HG02852 (cell line): Measurements from ENCODE around the gene YWHAB.
"Not testable (repeated sequence)": the region's sequence is repeated elsewhere in the genome, so short reads cannot be mapped to it uniquely, and the experiment has no call there.

Source experiments
- ATAC-seq: cut with Tn5 transposase; IDR thresholded peaks from one replicate; pipeline ENCODE4 v1.9.1; 2021; ENCODE audit warnings: mild to moderate bottlenecking, moderate library complexity; ENCODE audit not compliant: unreplicated experiment

The YWHAB gene

DNA sequence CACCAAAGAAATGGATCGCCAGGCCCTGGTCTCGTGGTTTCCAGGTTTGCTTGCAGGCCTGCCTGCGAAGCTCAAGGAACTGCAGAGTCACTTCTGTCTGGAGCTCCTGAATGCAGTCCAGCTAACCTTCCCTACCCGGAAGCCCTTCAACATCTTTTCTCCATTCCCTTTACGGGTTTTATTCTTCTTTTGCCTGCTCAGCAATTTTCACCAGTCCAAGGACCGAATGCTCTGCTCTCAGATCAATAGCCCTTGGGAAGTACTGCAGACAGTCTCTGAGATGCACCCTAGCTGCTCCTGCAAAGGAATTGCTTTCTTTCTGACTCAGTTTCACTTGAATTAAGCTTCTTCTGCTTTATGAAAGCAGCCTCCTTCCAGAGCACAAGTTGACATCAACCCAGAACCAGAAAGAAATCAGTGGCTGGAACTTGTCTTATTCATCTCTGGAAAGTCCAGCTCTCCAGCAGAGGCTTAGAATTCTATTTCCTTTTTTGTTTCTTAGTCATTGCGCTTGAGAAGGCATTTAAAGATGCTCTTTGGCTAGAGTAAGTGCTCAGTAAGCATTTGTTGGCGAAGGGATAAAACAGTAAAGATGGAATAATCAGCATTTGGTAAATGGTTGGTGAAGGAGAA, 18.7 kb upstream of the YWHAB start:
- ATAC-seq, result no peak

DNA sequence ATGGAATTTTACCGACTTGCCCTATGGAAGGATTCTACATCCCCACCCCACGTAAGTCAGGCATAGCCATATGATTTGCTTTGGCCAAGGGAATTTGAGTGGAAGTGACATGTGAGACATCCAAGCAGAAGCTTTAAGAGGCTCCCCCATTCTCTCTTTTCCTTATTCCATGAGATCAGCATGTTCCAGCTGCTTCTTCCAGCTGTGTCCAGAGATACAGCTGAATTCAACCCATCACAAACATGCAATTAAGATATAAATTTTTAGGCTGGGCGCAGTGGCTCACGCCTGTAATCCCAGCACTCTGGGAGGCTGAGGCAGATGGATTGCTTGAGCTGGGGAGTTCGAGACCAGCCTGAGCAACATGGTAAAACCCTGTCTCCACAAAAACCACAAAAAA, 16.0 kb upstream of the YWHAB start:
- no peak for ATAC-seq

- not testable (repeated sequence) for ATAC-seq
Observed at GRCh38 chr20:44882360-44882759, 3.1 kb upstream of the YWHAB start.

- ATAC-seq, result no peak
Observed at GRCh38 chr20:44883214-44883902, 2.1 kb upstream of the YWHAB start.

DNA sequence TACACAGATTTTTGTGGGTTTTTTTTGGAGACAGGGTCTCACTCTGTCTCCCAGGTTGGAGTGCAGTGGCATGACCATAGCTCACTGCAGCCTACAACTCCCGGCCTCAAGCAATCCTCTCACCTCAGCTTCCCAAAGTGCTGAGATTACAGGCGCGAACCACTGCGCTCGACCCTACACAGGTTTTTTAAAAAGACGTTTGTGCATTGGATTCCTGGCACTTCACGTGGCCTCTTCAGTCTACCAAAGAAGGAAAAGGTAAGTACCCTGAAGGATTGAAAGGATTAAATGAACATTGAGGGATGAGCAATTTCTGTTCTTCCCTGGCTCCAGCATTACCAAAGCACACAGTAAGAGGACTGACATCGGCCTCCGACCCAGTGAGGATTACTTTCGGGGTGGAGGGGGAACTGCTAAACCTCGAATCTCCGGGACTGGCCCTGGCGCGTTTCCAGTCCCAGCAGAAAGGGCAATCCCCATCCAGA, 556 bp upstream of the YWHAB start:
- no peak for ATAC-seq

DNA sequence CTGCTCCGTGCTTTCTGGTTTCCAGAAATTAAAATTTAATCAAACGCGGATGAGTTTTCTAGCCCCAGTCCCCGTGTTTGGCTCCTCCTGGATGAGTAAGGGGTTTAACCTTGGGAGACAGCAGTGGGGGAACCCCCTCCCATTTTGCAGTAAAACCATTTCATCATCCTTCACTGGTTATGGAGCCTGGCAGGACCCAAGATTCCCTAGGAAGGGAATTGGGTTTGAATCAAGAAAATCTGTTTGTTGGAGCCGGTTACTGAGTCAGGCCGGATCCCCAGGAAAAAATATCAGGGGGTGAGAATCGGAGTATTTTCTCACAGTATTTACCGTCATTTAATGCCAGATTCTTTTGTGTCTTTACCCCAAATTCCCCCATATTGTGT, 754 bp downstream of the YWHAB start:
- no peak for ATAC-seq

- ATAC-seq, result no peak
Observed at GRCh38 chr20:44886828-44887227, 1.3 kb downstream of the YWHAB start.

GRCh38 chr20:44887466-44887865, 2.0 kb downstream of the YWHAB start:
- no peak for ATAC-seq

DNA sequence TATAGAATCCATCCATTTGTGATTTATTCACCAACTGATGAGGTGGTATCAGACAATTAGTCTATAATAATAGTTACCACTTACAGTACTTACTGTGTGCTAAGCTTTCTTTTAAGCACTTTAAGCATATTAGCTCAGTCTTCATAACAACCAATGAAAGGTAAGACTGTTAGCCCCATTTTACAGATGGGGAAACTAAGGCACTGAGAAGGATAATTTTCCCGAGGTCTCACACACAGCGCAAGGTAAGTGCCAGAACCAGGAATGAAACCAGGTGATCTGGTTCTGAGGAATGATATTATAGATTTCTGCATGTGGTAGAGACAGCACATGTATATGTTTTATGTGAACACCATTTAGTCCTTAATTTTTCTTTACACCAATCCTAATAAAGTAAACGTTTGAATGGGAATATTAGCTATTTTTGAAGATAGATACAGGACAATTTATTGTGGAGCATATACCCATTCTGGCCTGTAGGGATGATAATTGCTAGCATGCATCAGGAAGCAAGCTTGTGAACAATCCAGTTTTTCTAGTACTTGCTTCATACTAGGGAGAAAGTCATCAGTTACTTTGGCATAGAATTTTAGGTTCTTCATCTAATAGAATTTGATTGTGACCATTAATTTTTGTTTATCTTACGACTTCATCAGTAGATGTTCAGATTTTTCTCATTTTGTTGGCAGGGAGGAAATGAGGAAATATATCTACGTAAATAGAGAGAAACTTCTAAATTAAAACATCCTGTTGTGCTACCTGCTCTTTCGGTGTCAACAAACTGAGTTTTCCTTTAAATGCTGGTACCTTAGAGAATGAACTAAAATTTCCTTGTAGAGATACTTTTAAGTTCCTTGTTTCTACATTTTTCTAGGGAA, 3.0 kb downstream of the YWHAB start:
- ATAC-seq, result no peak

GRCh38 chr20:44891826-44892225, 6.3 kb downstream of the YWHAB start:
- ATAC-seq, result no peak

- ATAC-seq, result no peak
Observed at GRCh38 chr20:44894959-44895358, 9.5 kb downstream of the YWHAB start.

- no peak for ATAC-seq
Observed at GRCh38 chr20:44896583-44896982, 11.1 kb downstream of the YWHAB start.

- ATAC-seq, result no peak
Observed at GRCh38 chr20:44897133-44897532, 11.6 kb downstream of the YWHAB start.

- no peak for ATAC-seq
Observed at GRCh38 chr20:44900231-44900854, 14.8 kb downstream of the YWHAB start.

DNA sequence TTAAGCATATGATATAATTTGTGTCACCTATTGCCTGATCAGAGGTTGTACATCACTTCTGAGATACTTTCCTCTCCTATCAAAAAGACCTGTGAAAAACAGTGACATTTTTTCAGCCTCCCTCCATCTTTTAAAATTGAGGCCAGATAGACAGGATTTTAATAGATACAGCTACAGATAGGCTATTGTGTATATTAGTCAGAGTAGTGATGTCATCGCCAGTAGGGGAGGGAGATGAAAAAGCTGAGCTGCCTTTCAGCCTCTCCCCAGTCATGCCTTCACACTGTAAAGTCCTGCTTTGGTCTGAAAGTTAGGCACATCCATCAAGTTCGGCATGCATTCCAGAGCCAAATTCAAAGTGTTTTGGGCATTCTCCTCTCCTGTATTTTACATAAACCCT, 16.5 kb downstream of the YWHAB start:
- no peak for ATAC-seq

- no peak for ATAC-seq
Observed at GRCh38 chr20:44904377-44904776, 18.9 kb downstream of the YWHAB start.

GRCh38 chr20:44908987-44909871, 23.7 kb downstream of the YWHAB start:
- ATAC-seq, result no peak

DNA sequence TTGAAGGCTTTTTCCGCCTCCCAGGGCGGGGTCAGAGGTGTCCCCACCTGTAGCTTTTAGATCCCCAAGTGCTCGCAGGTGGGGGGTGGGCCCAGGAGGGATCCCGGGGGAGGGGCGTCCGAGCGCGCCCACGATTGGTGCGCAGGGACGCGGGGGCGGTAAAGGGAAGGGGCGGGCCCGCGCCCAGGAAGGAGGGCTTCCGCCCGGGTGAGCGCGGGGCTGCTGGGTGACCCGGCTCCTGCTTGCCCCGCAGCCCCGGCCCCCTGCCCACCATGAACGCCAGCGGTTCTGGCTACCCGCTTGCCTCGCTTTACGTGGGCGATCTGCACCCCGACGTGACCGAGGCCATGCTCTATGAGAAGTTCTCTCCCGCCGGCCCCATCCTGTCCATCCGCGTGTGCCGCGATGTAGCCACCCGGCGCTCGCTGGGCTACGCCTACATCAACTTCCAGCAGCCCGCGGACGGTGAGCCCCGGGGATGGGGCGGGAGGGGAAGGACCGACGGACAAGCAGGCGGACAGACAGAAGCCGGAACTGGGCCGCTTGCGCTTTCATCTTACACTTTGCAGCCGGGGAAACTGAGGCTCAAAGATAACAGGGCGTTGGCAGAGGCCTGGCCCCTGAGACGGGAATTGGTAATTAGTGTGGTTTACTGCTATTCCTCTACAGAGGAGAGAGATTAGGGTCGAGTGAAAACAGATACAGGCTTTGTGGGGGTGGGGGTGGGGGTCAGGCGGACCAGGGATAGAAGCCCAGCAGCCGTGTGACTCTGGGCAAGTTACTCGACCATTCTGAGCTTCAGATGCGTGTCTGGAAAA, 24.6 kb downstream of the YWHAB start, which contains the start of gene PABPC1L:
TSS of gene PABPC1L (plus strand) at position 189 of the 818 bp plus-strand sequence. CDS start at position 273, 84 bp downstream.
- peak; percentile 81 for ATAC-seq

- no peak for ATAC-seq
Observed at GRCh38 chr20:44910690-44911262, 25.3 kb downstream of the YWHAB start.
